K562 (cell line): ENCODE data around the gene SLC12A9. TPM values are rescaled to one million over a fixed set of nuclear protein-coding genes. Genes with fewer than 3 reads are reported as not detected.

Experiments
- EP300 ChIP-seq: IDR thresholded peaks from 2 replicates; pipeline ENCODE4 v1.6.1; 2012; ENCODE audit warnings: low read length, improper control_type of control experiment
- FOXO4 ChIP-seq: fragments of 450-650 bp; formaldehyde crosslinking; IDR thresholded peaks from 2 replicates; pipeline ENCODE4 v1.4.0; 2020; ENCODE audit warnings: mild to moderate bottlenecking, moderate library complexity
- GATA2 ChIP-seq: sonication (generic); formaldehyde crosslinking; IDR thresholded peaks from 2 replicates; pipeline ENCODE4 v1.4.0; 2020; ENCODE audit warnings: mild to moderate bottlenecking, missing genetic modification reagents
- KDM4B ChIP-seq, 2 experiments: fragments of 450-650 bp in 1 of 2; sonication (generic) in 1 of 2; IDR thresholded peaks; 2 replicates each; pipeline ENCODE4 v1.6.1; 2016 to 2017; ENCODE audit warnings: borderline replicate concordance in 2 of 2, antibody characterized with exemption in 1 of 2, low read depth in 1 of 2, mild to moderate bottlenecking in 1 of 2
- KLF10 ChIP-seq: fragments of 250-450 bp; sonication (Bioruptor Pico); IDR thresholded peaks from 2 replicates; pipeline ENCODE4 v1.6.1; 2021; ENCODE audit warnings: matching md5 sums
- MEIS2 ChIP-seq: fragments of 450-650 bp; IDR thresholded peaks from 2 replicates; pipeline ENCODE4 v1.6.1; 2014; ENCODE audit warnings: mild to moderate bottlenecking; ENCODE audit not compliant: partially characterized antibody
- NFE2 ChIP-seq: IDR thresholded peaks from 2 replicates; pipeline ENCODE4 v1.6.1; 2014; ENCODE audit warnings: antibody characterized with exemption, low read depth
- RNF2 ChIP-seq: sonication (generic); IDR thresholded peaks from 2 replicates; pipeline ENCODE4 v1.6.1; 2016
- TAL1 ChIP-seq: fragments of 450-650 bp; IDR thresholded peaks from 2 replicates; pipeline ENCODE4 v1.6.1; 2016; ENCODE audit warnings: mild to moderate bottlenecking
- ZNF12 ChIP-seq: sonication (generic); formaldehyde crosslinking; IDR thresholded peaks from 2 replicates; pipeline ENCODE4 v1.4.0; 2020; ENCODE audit warnings: mild to moderate bottlenecking, missing genetic modification reagents
- ZNF316 ChIP-seq: fragments of 450-650 bp; IDR thresholded peaks from 2 replicates; pipeline ENCODE4 v1.6.1; 2016
- ZNF668 ChIP-seq: fragments of 250-450 bp; sonication (Bioruptor Pico); IDR thresholded peaks from 2 replicates; pipeline ENCODE4 v1.8.0; 2022; ENCODE audit warnings: mild to moderate bottlenecking, inconsistent platforms
- polyA plus RNA-seq, 8 experiments: library from polyadenylated mRNA; depleted of rRNA in 4 of 8; stranded (reverse) in 5 of 8; unstranded in 3 of 8; fragments of >200 nt; fragmentation: Nextera tagmentation in 2 of 8; fragmentation: Illumina TruSeq in 1 of 8; extraction: Ambion mirVana in 2 of 8; extraction: Trizol in 1 of 8; gene quantifications; 2 replicates each; pipeline versions ENCODE4 v1.2.1 to v1.2.3, GENCODE V29; 2011 to 2014; ENCODE audit warnings: inconsistent platforms in 1 of 8, missing spikeins in 1 of 8
- total RNA-seq, 7 experiments: library from RNA; depleted of rRNA in 6 of 7; stranded (reverse); fragments of >200 nt in 6 of 7; fragmentation: Illumina TruSeq in 2 of 7; extraction: Trizol in 2 of 7; gene quantifications; 2 replicates each; pipeline versions ENCODE4 v1.2.1 to v1.2.3, GENCODE V29; 2011 to 2021; ENCODE audit warnings: low replicate concordance in 1 of 7
- TF ChIP-seq, protein P1 (sequence below): fragments of 250-450 bp; sonication (Bioruptor Pico); IDR thresholded peaks from 2 replicates; pipeline ENCODE4 v1.4.0; 2020; ENCODE audit warnings: borderline replicate concordance
- TF ChIP-seq, protein P2 (sequence below), 2 experiments: fragments of 450-650 bp; IDR thresholded peaks; 2 replicates each; pipeline ENCODE4 v1.6.1; 2016
- TF ChIP-seq, protein P3 (sequence below): fragments of 450-650 bp; IDR thresholded peaks from 2 replicates; pipeline ENCODE4 v1.6.1; 2017; ENCODE audit warnings: mild to moderate bottlenecking, moderate library complexity
- TF ChIP-seq, protein P4 (sequence below): fragments of 450-650 bp; IDR thresholded peaks from 2 replicates; pipeline ENCODE4 v1.6.1; 2016; ENCODE audit warnings: borderline replicate concordance
- TF ChIP-seq, protein P5 (sequence below): fragments of 150-350 bp; conservative IDR thresholded peaks from 2 replicates; pipeline ENCODE4 v1.6.1; 2014; ENCODE audit warnings: low read length

The SLC12A9 gene
- total and polyA plus RNA-seq, 9 of the 15 experiments (the other 6 are each of a cell fraction or from before 2014, with no cell fraction given), result 0.06 to 20.2 (median 10.7) TPM

GRCh38 chr7:100827330-100828226 is 24.9 kb upstream of the SLC12A9 start, which contains the start of gene EPHB4 (continued):
- TF ChIP-seq FOXO4 (CRISPR knock-in tag) (0 out of 2 replicates have a peak, but pooled peaks have one; percentile 44), MEIS2 (peak; percentile 30), KLF10 (no peak), ZNF668 (CRISPR knock-in tag) (no peak), ZNF316 (no peak), GATA2 (CRISPR knock-in tag) (no peak), KDM4B (IDR thresholded peaks at IDR 0.05; ENCODE audit: borderline replicate concordance in 2 of 2, low read depth in 1 of 2) (no peak), ZNF12 (CRISPR knock-in tag) (peak; percentile 61; the same call in 1 of the 2 replicates), EP300 (no peak), TAL1 (no peak; the same call in 1 of the 2 replicates), NFE2 (no peak), RNF2 (0 out of 2 replicates have a peak, but pooled peaks have one; percentile 58)
- TF ChIP-seq, protein P1, sequence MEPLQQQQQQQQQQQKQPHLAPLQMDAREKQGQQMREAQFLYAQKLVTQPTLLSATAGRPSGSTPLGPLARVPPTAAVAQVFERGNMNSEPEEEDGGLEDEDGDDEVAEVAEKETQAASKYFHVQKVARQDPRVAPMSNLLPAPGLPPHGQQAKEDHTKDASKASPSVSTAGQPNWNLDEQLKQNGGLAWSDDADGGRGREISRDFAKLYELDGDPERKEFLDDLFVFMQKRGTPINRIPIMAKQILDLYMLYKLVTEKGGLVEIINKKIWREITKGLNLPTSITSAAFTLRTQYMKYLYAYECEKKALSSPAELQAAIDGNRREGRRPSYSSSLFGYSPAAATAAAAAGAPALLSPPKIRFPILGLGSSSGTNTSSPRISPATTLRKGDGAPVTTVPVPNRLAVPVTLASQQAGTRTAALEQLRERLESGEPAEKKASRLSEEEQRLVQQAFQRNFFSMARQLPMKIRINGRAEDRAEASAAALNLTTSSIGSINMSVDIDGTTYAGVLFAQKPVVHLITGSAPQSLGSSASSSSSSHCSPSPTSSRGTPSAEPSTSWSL (CRISPR knock-in tag), result no peak
- TF ChIP-seq, protein P2, sequence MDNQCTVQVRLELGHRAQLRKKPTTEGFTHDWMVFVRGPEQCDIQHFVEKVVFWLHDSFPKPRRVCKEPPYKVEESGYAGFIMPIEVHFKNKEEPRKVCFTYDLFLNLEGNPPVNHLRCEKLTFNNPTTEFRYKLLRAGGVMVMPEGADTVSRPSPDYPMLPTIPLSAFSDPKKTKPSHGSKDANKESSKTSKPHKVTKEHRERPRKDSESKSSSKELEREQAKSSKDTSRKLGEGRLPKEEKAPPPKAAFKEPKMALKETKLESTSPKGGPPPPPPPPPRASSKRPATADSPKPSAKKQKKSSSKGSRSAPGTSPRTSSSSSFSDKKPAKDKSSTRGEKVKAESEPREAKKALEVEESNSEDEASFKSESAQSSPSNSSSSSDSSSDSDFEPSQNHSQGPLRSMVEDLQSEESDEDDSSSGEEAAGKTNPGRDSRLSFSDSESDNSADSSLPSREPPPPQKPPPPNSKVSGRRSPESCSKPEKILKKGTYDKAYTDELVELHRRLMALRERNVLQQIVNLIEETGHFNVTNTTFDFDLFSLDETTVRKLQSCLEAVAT (IDR thresholded peaks at IDR 0.05), result peak in 1 of 2 experiments; percentile 66; a peak in 3 of 4 replicates
- TF ChIP-seq, protein P3, sequence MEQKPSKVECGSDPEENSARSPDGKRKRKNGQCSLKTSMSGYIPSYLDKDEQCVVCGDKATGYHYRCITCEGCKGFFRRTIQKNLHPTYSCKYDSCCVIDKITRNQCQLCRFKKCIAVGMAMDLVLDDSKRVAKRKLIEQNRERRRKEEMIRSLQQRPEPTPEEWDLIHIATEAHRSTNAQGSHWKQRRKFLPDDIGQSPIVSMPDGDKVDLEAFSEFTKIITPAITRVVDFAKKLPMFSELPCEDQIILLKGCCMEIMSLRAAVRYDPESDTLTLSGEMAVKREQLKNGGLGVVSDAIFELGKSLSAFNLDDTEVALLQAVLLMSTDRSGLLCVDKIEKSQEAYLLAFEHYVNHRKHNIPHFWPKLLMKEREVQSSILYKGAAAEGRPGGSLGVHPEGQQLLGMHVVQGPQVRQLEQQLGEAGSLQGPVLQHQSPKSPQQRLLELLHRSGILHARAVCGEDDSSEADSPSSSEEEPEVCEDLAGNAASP, result no peak
- TF ChIP-seq, protein P4, sequence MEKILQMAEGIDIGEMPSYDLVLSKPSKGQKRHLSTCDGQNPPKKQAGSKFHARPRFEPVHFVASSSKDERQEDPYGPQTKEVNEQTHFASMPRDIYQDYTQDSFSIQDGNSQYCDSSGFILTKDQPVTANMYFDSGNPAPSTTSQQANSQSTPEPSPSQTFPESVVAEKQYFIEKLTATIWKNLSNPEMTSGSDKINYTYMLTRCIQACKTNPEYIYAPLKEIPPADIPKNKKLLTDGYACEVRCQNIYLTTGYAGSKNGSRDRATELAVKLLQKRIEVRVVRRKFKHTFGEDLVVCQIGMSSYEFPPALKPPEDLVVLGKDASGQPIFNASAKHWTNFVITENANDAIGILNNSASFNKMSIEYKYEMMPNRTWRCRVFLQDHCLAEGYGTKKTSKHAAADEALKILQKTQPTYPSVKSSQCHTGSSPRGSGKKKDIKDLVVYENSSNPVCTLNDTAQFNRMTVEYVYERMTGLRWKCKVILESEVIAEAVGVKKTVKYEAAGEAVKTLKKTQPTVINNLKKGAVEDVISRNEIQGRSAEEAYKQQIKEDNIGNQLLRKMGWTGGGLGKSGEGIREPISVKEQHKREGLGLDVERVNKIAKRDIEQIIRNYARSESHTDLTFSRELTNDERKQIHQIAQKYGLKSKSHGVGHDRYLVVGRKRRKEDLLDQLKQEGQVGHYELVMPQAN, result peak; percentile 68; the same call in 1 of the 2 replicates
- TF ChIP-seq, protein P5, sequence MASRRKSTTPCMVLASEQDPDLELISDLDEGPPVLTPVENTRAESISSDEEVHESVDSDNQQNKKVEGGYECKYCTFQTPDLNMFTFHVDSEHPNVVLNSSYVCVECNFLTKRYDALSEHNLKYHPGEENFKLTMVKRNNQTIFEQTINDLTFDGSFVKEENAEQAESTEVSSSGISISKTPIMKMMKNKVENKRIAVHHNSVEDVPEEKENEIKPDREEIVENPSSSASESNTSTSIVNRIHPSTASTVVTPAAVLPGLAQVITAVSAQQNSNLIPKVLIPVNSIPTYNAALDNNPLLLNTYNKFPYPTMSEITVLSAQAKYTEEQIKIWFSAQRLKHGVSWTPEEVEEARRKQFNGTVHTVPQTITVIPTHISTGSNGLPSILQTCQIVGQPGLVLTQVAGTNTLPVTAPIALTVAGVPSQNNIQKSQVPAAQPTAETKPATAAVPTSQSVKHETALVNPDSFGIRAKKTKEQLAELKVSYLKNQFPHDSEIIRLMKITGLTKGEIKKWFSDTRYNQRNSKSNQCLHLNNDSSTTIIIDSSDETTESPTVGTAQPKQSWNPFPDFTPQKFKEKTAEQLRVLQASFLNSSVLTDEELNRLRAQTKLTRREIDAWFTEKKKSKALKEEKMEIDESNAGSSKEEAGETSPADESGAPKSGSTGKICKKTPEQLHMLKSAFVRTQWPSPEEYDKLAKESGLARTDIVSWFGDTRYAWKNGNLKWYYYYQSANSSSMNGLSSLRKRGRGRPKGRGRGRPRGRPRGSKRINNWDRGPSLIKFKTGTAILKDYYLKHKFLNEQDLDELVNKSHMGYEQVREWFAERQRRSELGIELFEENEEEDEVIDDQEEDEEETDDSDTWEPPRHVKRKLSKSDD, result no peak
